ENCODE results near the gene ALPG.

DNA sequence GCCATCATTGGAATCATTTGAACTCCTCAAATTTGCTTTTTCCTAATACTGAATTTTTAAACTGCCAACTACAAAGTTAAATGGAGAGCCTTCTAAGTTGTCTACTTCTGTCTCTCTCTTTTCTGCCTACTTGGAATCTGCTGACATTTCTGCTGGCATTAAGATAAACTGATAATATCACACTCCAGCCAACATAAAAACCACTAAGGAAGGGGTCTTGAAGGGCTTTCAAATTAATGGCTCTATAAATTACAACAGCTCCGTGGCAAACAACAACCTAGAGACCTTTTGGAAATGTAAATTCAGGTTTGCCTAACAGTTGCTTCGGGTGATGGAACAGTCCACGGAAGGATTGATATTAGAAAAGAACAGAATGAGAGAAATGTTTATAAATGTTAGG lies 16.0 kb upstream of the ALPG start:
- TF ChIP-seq CTCF (IDR thresholded peaks at IDR 0.05) = no peak
- TF ChIP-seq EP300 (IDR thresholded peaks at IDR 0.05) = no peak
- no peak for TF ChIP-seq POLR2A (IDR thresholded peaks at IDR 0.05; ENCODE audit: low read depth)
